Prostate gland (tissue), 2 donors: Measurements from ENCODE around the gene DNAH14. TPM values are rescaled to one million over a fixed set of nuclear protein-coding genes. Genes with fewer than 3 reads are reported as not detected.
"Not testable (repeated sequence)": the region's sequence is repeated elsewhere in the genome, so short reads cannot be mapped to it uniquely, and the experiment has no call there.

Source experiments
- DNase-seq: peaks from one replicate; pipeline ENCODE4 v3.0.0-alpha.2; 2019; ENCODE audit warnings: low spot score
- H3K27ac ChIP-seq, 2 donors: fragments of 200-600 bp; sonication (generic); 2 replicates each; pipeline ENCODE4 v1.5.1; 2017 to 2019
- H3K27me3 ChIP-seq: fragments of 200-600 bp; sonication (generic); replicated peaks from 2 replicates; pipeline ENCODE4 v1.5.1; 2019; ENCODE audit not compliant: insufficient read depth
- H3K36me3 ChIP-seq, 2 donors: fragments of 200-600 bp; sonication (generic); 1 replicate in 1 of 2; 2 replicates in 1 of 2; pipeline versions ENCODE4 v1.5.1 to v1.8.1; 2017 to 2019
- H3K4me1 ChIP-seq: fragments of 200-600 bp; sonication (generic); replicated peaks from 2 replicates; pipeline ENCODE4 v1.5.1; 2019
- H3K4me3 ChIP-seq, 2 donors: fragments of 200-600 bp; sonication (generic); 2 replicates each; pipeline ENCODE4 v1.5.1; 2017 to 2019
- H3K9me3 ChIP-seq: fragments of 200-600 bp; sonication (generic); 2 replicates; pipeline ENCODE4 v1.5.1; 2017
- POLR2A ChIP-seq: fragments of 450-650 bp; IDR thresholded peaks from one replicate; pipeline ENCODE4 v1.6.1; 2016; ENCODE audit warnings: antibody characterized with exemption, mild to moderate bottlenecking
- POLR2AphosphoS5 ChIP-seq: sonication (generic); formaldehyde crosslinking; IDR thresholded peaks from one replicate; pipeline ENCODE4 v1.6.1; 2017; ENCODE audit warnings: antibody characterized with exemption
- WGBS: methylation state at CpG from one replicate; pipeline ENCODE4 v1.1.5; 2018; 5-methylcytosine and 5-hydroxymethylcytosine counted together
- intact Hi-C: fragments of 100-400 bp; cut with DNase I; formaldehyde crosslinking; loops from one replicate; pipeline ENCODE4 v1.14.2; 2022
- total RNA-seq, 2 donors: library from RNA; depleted of rRNA; stranded (reverse); fragments of >200 nt; gene quantifications; one replicate each; pipeline ENCODE4 v1.1.0, GENCODE V29; 2016
- TF ChIP-seq, protein P1 (sequence below), 4 experiments: fragments of 200-600 bp in 2 of 4; fragments of 450-650 bp in 2 of 4; sonication (generic) in 2 of 4; IDR thresholded peaks; 1 replicate in 3 of 4; 2 replicates in 1 of 4; pipeline ENCODE4 v1.5.1; 2016 to 2019; ENCODE audit warnings: antibody characterized with exemption in 4 of 4, mild to moderate bottlenecking in 2 of 4, moderate library complexity in 2 of 4

Gene DNAH14
- total RNA-seq, 2 donors from 2014 or later: 16.5 to 26.8 TPM

DNA sequence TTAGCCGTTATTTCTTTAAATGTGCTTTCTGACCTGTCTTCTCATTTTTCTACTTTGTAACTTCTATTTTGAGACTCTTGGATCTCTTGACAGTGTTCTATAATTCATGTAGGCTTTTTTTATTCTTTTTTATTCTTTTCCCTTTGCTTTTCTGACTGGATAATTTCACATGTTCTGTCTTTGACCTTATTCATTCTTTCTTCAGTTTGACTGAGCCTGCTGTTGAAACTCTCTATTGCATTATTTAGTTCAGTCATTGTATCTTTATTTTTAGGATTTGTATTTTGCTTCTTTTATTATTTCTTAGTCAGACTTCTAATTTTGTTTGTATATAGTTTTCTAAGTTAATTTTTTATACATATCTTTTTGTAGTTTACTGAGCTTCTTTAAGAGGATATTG, 66.1 kb downstream of the DNAH14 start:
- no peaks in the 10 kb centered on the region for H3K27me3 ChIP-seq
- H3K9me3 ChIP-seq: no peaks in the 10 kb centered on the region
- no peak for DNase-seq
- H3K36me3 ChIP-seq: no peaks in the 10 kb centered on the region
- intact Hi-C loops: no loop called here
- no peak overlapping the region for H3K27ac ChIP-seq
- H3K4me1 ChIP-seq: no peaks in the 10 kb centered on the region
- WGBS: 91% methylated on average over 1 of the region's 1 CpG
- TF ChIP-seq POLR2AphosphoS5 (no peak), POLR2A (no peak)
- TF ChIP-seq, protein P1, sequence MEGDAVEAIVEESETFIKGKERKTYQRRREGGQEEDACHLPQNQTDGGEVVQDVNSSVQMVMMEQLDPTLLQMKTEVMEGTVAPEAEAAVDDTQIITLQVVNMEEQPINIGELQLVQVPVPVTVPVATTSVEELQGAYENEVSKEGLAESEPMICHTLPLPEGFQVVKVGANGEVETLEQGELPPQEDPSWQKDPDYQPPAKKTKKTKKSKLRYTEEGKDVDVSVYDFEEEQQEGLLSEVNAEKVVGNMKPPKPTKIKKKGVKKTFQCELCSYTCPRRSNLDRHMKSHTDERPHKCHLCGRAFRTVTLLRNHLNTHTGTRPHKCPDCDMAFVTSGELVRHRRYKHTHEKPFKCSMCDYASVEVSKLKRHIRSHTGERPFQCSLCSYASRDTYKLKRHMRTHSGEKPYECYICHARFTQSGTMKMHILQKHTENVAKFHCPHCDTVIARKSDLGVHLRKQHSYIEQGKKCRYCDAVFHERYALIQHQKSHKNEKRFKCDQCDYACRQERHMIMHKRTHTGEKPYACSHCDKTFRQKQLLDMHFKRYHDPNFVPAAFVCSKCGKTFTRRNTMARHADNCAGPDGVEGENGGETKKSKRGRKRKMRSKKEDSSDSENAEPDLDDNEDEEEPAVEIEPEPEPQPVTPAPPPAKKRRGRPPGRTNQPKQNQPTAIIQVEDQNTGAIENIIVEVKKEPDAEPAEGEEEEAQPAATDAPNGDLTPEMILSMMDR (IDR thresholded peaks at IDR 0.05): no peak
- no peak overlapping the region for H3K4me3 ChIP-seq

DNA sequence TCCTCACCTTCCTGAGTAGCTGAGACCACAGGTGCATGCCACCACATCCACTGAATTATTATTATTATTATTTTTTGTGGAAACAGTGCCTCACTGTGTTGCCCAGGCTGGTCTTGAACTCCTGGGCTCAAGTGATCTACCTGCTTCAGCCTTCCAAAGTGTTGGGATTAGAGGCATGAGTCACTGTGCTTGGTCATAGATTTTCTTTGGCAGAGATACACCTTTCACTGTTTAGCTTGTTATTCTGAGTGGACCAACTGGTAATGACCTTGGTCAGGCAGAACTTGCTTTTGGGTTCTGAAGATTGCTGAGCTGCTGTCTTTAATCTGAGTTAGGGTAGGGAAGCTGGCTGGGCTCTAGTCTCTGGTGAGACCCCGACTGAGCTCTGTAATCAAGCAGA, 66.8 kb downstream of the DNAH14 start:
- no peaks in the 10 kb centered on the region for H3K9me3 ChIP-seq
- no peaks in the 10 kb centered on the region for H3K4me1 ChIP-seq
- 87% methylated on average over 1 of the region's 1 CpG for WGBS
- DNase-seq: no peak
- TF ChIP-seq, protein P1 (IDR thresholded peaks at IDR 0.05): no peak
- TF ChIP-seq POLR2A (no peak), POLR2AphosphoS5 (no peak)
- intact Hi-C loops: no loop called here
- H3K27me3 ChIP-seq: no peaks in the 10 kb centered on the region
- no peaks in the 10 kb centered on the region for H3K36me3 ChIP-seq
- H3K4me3 ChIP-seq: no peak overlapping the region
- no peak overlapping the region for H3K27ac ChIP-seq

DNA sequence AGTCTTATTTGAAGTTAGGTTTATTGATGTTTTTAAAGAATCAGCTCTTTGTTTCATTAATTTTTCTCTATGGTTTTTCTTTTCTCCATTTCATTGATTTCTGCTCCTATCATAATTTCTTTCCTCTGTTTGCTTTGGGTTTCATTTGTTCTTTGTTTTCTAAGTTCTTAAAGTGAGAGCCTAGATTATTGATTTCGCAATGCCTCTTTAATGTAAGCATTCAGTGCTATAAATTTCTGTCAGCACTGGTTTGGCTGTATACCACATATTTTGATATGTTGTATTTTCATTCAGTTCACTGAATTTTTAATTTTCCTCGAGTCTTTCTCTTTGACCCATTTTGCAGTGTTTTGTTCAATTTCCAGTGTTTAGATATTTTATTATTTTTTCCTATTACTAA, 68.7 kb downstream of the DNAH14 start:
- WGBS: 96% methylated on average over 2 of the region's 2 CpGs
- TF ChIP-seq, protein P1 (IDR thresholded peaks at IDR 0.05): no peak
- TF ChIP-seq POLR2AphosphoS5 (no peak), POLR2A (no peak)
- Histone ChIP-seq H3K27me3 (no peaks in the 10 kb centered on the region), H3K4me3 (no peak overlapping the region), H3K27ac (no peak overlapping the region), H3K9me3 (no peaks in the 10 kb centered on the region), H3K36me3 (no peaks in the 10 kb centered on the region), H3K4me1 (no peaks in the 10 kb centered on the region)
- DNase-seq: no peak
- intact Hi-C loops: no loop called here

DNA sequence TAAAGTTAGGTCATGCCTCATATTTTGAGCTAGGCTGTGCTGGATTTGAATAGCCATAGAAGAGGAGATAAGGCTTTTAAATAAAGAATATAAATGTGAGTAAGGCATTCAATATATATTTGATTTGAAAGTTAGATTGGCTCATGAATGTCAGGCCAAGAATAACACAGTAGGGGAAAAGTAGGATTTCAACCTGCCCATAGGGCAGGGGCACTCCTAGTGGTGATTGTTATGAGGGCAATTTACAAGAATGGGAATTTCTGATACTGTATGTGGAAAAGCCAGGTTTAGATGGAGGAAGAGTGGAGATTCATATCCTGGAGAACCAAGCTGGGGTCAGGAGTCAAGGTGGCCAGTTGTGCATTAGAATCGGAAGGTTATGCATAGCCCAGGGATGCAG, 74.9 kb downstream of the DNAH14 start:
- TF ChIP-seq POLR2A: no peak
- TF ChIP-seq, protein P1 (IDR thresholded peaks at IDR 0.05): no peak
- TF ChIP-seq POLR2AphosphoS5: no peak
- no peak for DNase-seq
- no peak overlapping the region for H3K27ac ChIP-seq
- no peaks in the 10 kb centered on the region for H3K27me3 ChIP-seq
- intact Hi-C loops: no loop called here
- 100% methylated on average over 1 of the region's 1 CpG for WGBS
- no peak overlapping the region for H3K4me3 ChIP-seq
- no peaks in the 10 kb centered on the region for H3K36me3 ChIP-seq
- H3K9me3 ChIP-seq: no peaks in the 10 kb centered on the region
- no peaks in the 10 kb centered on the region for H3K4me1 ChIP-seq

DNA sequence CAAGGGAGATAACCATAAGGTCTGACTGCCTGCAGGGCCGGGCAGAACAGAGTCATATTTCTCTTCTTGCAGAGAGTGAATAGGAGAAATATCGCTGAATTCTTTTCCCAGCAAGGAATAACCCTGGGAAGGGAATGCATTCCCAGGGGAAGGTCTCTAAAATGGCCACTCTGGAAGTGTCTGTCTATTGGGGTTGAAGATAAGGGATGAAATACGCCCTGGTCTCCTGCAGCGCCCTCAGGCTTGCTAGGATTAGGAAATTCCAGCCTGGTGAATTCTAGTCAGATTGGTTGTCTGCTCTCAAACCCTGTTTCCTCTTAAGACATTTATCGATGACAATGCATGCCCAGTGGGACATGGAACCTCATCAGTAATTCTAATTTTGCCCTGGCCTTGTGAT, 76.9 kb downstream of the DNAH14 start:
- 94% methylated on average over 5 of the region's 5 CpGs for WGBS
- H3K27me3 ChIP-seq, H3K4me3 ChIP-seq, DNase-seq, H3K36me3 ChIP-seq, H3K27ac ChIP-seq, H3K4me1 ChIP-seq, H3K9me3 ChIP-seq, intact Hi-C loops: not testable (repeated sequence)

DNA sequence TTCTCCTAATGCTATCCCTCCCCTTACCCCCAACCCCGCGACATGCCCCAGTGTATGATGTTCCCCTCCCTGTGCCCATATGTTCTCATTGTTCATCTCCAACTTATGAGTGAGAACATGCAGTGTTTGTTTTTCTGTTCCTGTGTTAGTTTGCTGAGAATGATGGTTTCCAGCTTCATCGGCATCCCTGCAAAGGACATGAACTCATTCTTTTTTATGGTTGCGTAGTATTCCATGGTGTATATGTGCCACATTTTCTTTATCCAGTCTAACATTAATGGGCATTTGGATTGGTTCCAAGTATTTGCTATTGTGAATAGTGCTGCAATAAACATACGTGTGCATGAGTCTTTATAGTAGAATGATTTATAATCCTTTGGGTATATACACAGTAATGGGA, 78.6 kb downstream of the DNAH14 start:
- H3K9me3 ChIP-seq, H3K27ac ChIP-seq, H3K4me1 ChIP-seq, H3K27me3 ChIP-seq, H3K4me3 ChIP-seq, intact Hi-C loops, H3K36me3 ChIP-seq, DNase-seq: not testable (repeated sequence)
- WGBS: 93% methylated on average over 5 of the region's 5 CpGs
